OCI-M1 (cell line): ENCODE results near the gene C21orf58.

Experiments used
- DNase-seq: peaks from one replicate; lab custom pipeline; 2025; lab: John Stamatoyannopoulos, UW

The C21orf58 gene

GRCh38 chr21:46255166-46255565 lies 68.5 kb downstream of the C21orf58 start:
- no peak for DNase-seq

- no peak for DNase-seq
Measured at GRCh38 chr21:46254208-46254975, 69.3 kb downstream of the C21orf58 start.

- peak; percentile 81 for DNase-seq
Measured at GRCh38 chr21:46253610-46254124, 70.0 kb downstream of the C21orf58 start.

- no peak for DNase-seq
Measured at GRCh38 chr21:46252840-46253239, 70.8 kb downstream of the C21orf58 start.
